ENCODE measurements around the gene ANTXR2. TPM values are rescaled to one million over a fixed set of nuclear protein-coding genes. Genes with fewer than 3 reads are reported as not detected.
"Not testable (repeated sequence)": the region's sequence is repeated elsewhere in the genome, so short reads cannot be mapped to it uniquely, and the experiment has no call there.

The ANTXR2 gene
- total RNA-seq, 4 donors from 2014 or later = 69.6 to 139 (median 118) TPM

GRCh38 chr4:79996851-79997250 is 76.2 kb downstream of the ANTXR2 start:
- 32 to 39% methylated on average over 2 of the region's 2 CpGs for WGBS, 2 donors
- TF ChIP-seq, protein P1, sequence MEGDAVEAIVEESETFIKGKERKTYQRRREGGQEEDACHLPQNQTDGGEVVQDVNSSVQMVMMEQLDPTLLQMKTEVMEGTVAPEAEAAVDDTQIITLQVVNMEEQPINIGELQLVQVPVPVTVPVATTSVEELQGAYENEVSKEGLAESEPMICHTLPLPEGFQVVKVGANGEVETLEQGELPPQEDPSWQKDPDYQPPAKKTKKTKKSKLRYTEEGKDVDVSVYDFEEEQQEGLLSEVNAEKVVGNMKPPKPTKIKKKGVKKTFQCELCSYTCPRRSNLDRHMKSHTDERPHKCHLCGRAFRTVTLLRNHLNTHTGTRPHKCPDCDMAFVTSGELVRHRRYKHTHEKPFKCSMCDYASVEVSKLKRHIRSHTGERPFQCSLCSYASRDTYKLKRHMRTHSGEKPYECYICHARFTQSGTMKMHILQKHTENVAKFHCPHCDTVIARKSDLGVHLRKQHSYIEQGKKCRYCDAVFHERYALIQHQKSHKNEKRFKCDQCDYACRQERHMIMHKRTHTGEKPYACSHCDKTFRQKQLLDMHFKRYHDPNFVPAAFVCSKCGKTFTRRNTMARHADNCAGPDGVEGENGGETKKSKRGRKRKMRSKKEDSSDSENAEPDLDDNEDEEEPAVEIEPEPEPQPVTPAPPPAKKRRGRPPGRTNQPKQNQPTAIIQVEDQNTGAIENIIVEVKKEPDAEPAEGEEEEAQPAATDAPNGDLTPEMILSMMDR (IDR thresholded peaks at IDR 0.05) = no peak
- TF ChIP-seq EP300 (IDR thresholded peaks at IDR 0.05) (no peak), POLR2A (IDR thresholded peaks at IDR 0.05) (no peak)
- no peaks in the 10 kb centered on the region for H3K36me3 ChIP-seq
- DNase-seq (ENCODE audit: low spot score in 2 of 2) = no peak
- peaks cover 0 to 12% (median 0%) of the 10 kb centered on the region in 4 donors for H3K4me1 ChIP-seq
- H3K4me3 ChIP-seq = no peak overlapping the region
- H3K27ac ChIP-seq = no peak overlapping the region
- H3K9me3 ChIP-seq = no peaks in the 10 kb centered on the region
- no peaks in the 10 kb centered on the region for H3K27me3 ChIP-seq

DNA sequence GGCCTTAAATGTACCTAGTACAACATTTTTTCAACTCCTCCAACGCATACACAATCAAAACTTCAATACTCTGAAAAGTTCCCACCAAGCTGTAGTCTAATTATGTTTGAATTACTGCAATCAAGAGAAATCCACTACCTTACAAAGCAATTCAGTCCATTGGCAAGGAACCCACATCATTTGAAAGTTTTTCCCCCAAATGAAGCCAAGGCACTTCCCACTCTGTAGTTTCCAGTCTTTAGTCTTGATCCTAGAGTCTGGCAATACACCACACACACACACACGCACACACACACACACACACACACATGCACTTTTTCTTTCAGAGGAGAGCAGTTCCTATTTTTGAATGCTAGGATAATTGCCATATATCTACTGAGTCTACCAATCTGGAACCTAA is 79.6 kb downstream of the ANTXR2 start:
- Histone ChIP-seq H3K4me1 (peaks cover 0 to 12% (median 0%) of the 10 kb centered on the region in 4 donors), H3K27ac (no peak overlapping the region), H3K36me3 (no peaks in the 10 kb centered on the region), H3K9me3 (no peaks in the 10 kb centered on the region), H3K27me3 (no peaks in the 10 kb centered on the region), H3K4me3 (no peak overlapping the region)
- WGBS, 2 donors = 54 to 60% methylated on average over 2 of the region's 2 CpGs
- TF ChIP-seq, protein P1 (IDR thresholded peaks at IDR 0.05) = no peak
- TF ChIP-seq POLR2A (IDR thresholded peaks at IDR 0.05) (no peak), EP300 (IDR thresholded peaks at IDR 0.05) (no peak)
- DNase-seq (ENCODE audit: low spot score in 2 of 2) = no peak

DNA sequence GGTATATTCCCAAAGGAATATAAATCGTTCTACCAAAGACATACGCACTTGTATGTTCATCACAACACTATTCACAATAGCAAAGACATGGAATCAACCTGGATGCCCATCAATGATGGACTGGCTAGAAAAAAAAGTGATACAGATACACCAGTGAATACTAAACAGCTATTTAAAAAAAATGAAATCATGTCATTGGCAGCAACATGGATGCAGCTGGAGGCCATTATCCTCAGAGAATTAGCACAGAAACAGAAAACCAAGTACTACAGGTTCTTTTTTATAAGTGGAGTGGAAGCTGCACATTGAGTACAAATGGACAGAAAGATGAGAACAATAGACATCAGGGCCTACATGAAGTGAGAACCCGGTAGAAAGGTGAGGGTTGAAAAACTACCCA is 81.4 kb downstream of the ANTXR2 start:
- no peak for DNase-seq (ENCODE audit: low spot score in 2 of 2)
- no peaks in the 10 kb centered on the region for H3K27me3 ChIP-seq
- TF ChIP-seq, protein P1 (IDR thresholded peaks at IDR 0.05) = no peak
- TF ChIP-seq POLR2A (IDR thresholded peaks at IDR 0.05) = no peak
- no peak for TF ChIP-seq EP300 (IDR thresholded peaks at IDR 0.05)
- no peak overlapping the region for H3K27ac ChIP-seq
- 83 to 97% methylated on average over 3 of the region's 3 CpGs for WGBS, 2 donors
- peaks cover 0 to 9% (median 0%) of the 10 kb centered on the region in 4 donors for H3K4me1 ChIP-seq
- H3K4me3 ChIP-seq = no peak overlapping the region
- H3K36me3 ChIP-seq = no peaks in the 10 kb centered on the region
- H3K9me3 ChIP-seq = no peaks in the 10 kb centered on the region

GRCh38 chr4:79991100-79991499 is 81.9 kb downstream of the ANTXR2 start:
- H3K27ac ChIP-seq; H3K4me1 ChIP-seq; DNase-seq (ENCODE audit: low spot score in 2 of 2); H3K9me3 ChIP-seq; H3K27me3 ChIP-seq; H3K4me3 ChIP-seq; H3K36me3 ChIP-seq: not testable (repeated sequence)
- WGBS, 2 donors = 92 to 94% methylated on average over 2 of the region's 2 CpGs

- TF ChIP-seq POLR2A (IDR thresholded peaks at IDR 0.05) = no peak
- TF ChIP-seq, protein P1 (IDR thresholded peaks at IDR 0.05) = no peak
- DNase-seq (ENCODE audit: low spot score in 2 of 2) = no peak
- H3K27me3 ChIP-seq = no peaks in the 10 kb centered on the region
- H3K4me1 ChIP-seq = peaks cover 0 to 18% (median 1%) of the 10 kb centered on the region in 4 donors
- H3K4me3 ChIP-seq = no peak overlapping the region
- WGBS, 2 donors = 96 to 100% methylated on average over 1 of the region's 1 CpG
- H3K9me3 ChIP-seq = no peaks in the 10 kb centered on the region
- H3K27ac ChIP-seq = no peak overlapping the region
- H3K36me3 ChIP-seq = peaks cover 0 to 7% (median 0%) of the 10 kb centered on the region in 3 donors
Observed at GRCh38 chr4:79987401-79987800, 85.6 kb downstream of the ANTXR2 start.

GRCh38 chr4:79983431-79983830 is 89.6 kb downstream of the ANTXR2 start:
- Histone ChIP-seq H3K9me3 (no peaks in the 10 kb centered on the region), H3K4me1 (peaks cover 0 to 24% (median 2%) of the 10 kb centered on the region in 4 donors), H3K27ac (peak overlapping the region in 1 of 4 donors; percentile 33), H3K4me3 (no peak overlapping the region), H3K27me3 (no peaks in the 10 kb centered on the region), H3K36me3 (peaks cover 0 to 7% (median 0%) of the 10 kb centered on the region in 3 donors)
- no peak for DNase-seq (ENCODE audit: low spot score in 2 of 2)
- TF ChIP-seq, protein P1 (IDR thresholded peaks at IDR 0.05) = no peak
- TF ChIP-seq POLR2A (IDR thresholded peaks at IDR 0.05) = no peak
- no peak for TF ChIP-seq EP300 (IDR thresholded peaks at IDR 0.05)
- WGBS, 2 donors = 51 to 52% methylated on average over 4 of the region's 4 CpGs
